ENCODE results near the gene MAEA.
"Not testable (repeated sequence)": the region's sequence is repeated elsewhere in the genome, so short reads cannot be mapped to it uniquely, and the experiment has no call there.

MAEA gene

GRCh38 chr4:1334579-1334895, 44.8 kb downstream of the MAEA start:
- no peak overlapping the region for H3K4me3 ChIP-seq (ENCODE audit: low read depth, low read length)
- TF ChIP-seq CTCF (IDR thresholded peaks at IDR 0.05; ENCODE audit: insufficient read depth, low read length, missing control alignments), result no peak
- POLR2A ChIA-PET, result no interaction called here
- DNase-seq (ENCODE audit: low read depth, low spot score), result no peak
- CTCF ChIA-PET, result interaction anchor here (1.5 kb wide), 1 partner anchor 25 kb away, joined by 5 read pairs; no protein-coding TSS in a partner anchor

GRCh38 chr4:1335193-1335883, 45.6 kb downstream of the MAEA start:
- POLR2A ChIA-PET; DNase-seq (ENCODE audit: low read depth, low spot score); H3K4me3 ChIP-seq (ENCODE audit: low read depth, low read length): not testable (repeated sequence)
- CTCF ChIA-PET, result interaction anchor here (1.5 kb wide), 1 partner anchor 26 kb away, joined by 5 read pairs; no protein-coding TSS in a partner anchor

GRCh38 chr4:1336088-1336491, 46.4 kb downstream of the MAEA start:
- TF ChIP-seq CTCF (IDR thresholded peaks at IDR 0.05; ENCODE audit: insufficient read depth, low read length, missing control alignments), result no peak
- ChIA-PET POLR2A (no interaction called here), CTCF (no interaction called here)
- no peak for DNase-seq (ENCODE audit: low read depth, low spot score)
- no peak overlapping the region for H3K4me3 ChIP-seq (ENCODE audit: low read depth, low read length)

- DNase-seq (ENCODE audit: low read depth, low spot score), result no peak
- no peak overlapping the region for H3K4me3 ChIP-seq (ENCODE audit: low read depth, low read length)
- POLR2A ChIA-PET, result no interaction called here
- TF ChIP-seq CTCF (IDR thresholded peaks at IDR 0.05; ENCODE audit: insufficient read depth, low read length, missing control alignments), result no peak
- CTCF ChIA-PET, result no interaction called here
Observed at GRCh38 chr4:1337376-1337831, 47.7 kb downstream of the MAEA start.

- no peak for TF ChIP-seq CTCF (IDR thresholded peaks at IDR 0.05; ENCODE audit: insufficient read depth, low read length, missing control alignments)
- H3K4me3 ChIP-seq (ENCODE audit: low read depth, low read length), result no peak overlapping the region
- ChIA-PET POLR2A (no interaction called here), CTCF (no interaction called here)
- DNase-seq (ENCODE audit: low read depth, low spot score), result no peak
Observed at GRCh38 chr4:1337951-1338751, 48.5 kb downstream of the MAEA start.

GRCh38 chr4:1338752-1339414, 49.2 kb downstream of the MAEA start:
- no peak for TF ChIP-seq CTCF (IDR thresholded peaks at IDR 0.05; ENCODE audit: insufficient read depth, low read length, missing control alignments)
- DNase-seq (ENCODE audit: low read depth, low spot score), result no peak
- ChIA-PET POLR2A (no interaction called here), CTCF (no interaction called here)
- H3K4me3 ChIP-seq (ENCODE audit: low read depth, low read length), result no peak overlapping the region

Measured in AG04449 (cell line).